Heart left ventricle (tissue), 16 donors: ENCODE data around the gene KCNAB2. TPM values are rescaled to one million over a fixed set of nuclear protein-coding genes. Genes with fewer than 3 reads are reported as not detected.

ENCODE experiments used
- ATAC-seq, 4 donors: fragments of 200-7000 bp; cut with Tn5 transposase; one replicate each; pipeline ENCODE4 v1.9.1; 2020 to 2022; ENCODE audit warnings: moderate library complexity in 4 of 4, mild to moderate bottlenecking in 3 of 4, moderate number of reproducible peaks in 1 of 4
- DNase-seq, 5 donors: peaks; one replicate each; pipeline ENCODE4 v3.0.0-alpha.2; 2020
- H3K27ac ChIP-seq, 12 donors: fragments of 200-600 bp; sonication (generic) in 4 of 12; one replicate each; pipeline versions ENCODE4 v1.5.0 to v1.8.0; 2016 to 2022; ENCODE audit warnings: mild to moderate bottlenecking in 2 of 12
- H3K27me3 ChIP-seq, 9 donors: fragments of 200-600 bp; sonication (generic) in 2 of 9; one replicate each; pipeline versions ENCODE4 v1.5.1 to v1.8.0; 2016 to 2022; ENCODE audit warnings: mild to moderate bottlenecking in 3 of 9
- H3K36me3 ChIP-seq, 9 donors: fragments of 200-600 bp; sonication (generic) in 2 of 9; one replicate each; pipeline versions ENCODE4 v1.5.0 to v1.8.0; 2018 to 2022; ENCODE audit warnings: mild to moderate bottlenecking in 2 of 9
- H3K4me1 ChIP-seq, 12 donors: fragments of 200-600 bp; sonication (generic) in 4 of 12; one replicate each; pipeline versions ENCODE4 v1.5.0 to v1.8.0; 2016 to 2022; ENCODE audit warnings: mild to moderate bottlenecking in 3 of 12
- H3K4me3 ChIP-seq, 12 donors: fragments of 200-600 bp; sonication (generic) in 4 of 12; one replicate each; pipeline versions ENCODE4 v1.5.0 to v1.8.0; 2017 to 2022; ENCODE audit warnings: mild to moderate bottlenecking in 9 of 12, moderate library complexity in 4 of 12
- H3K9me3 ChIP-seq, 12 donors: fragments of 200-600 bp; sonication (generic) in 4 of 12; one replicate each; pipeline versions ENCODE4 v1.5.0 to v1.8.0; 2016 to 2022; ENCODE audit warnings: mild to moderate bottlenecking in 1 of 12
- CTCF ChIP-seq, 12 donors: fragments of 200-600 bp; sonication (generic) in 4 of 12; IDR thresholded peaks; one replicate each; pipeline versions ENCODE4 v1.5.0 to v1.8.0; 2018 to 2022; ENCODE audit warnings: antibody characterized with exemption in 12 of 12, mild to moderate bottlenecking in 5 of 12
- POLR2A ChIP-seq, 2 donors: fragments of 450-650 bp; IDR thresholded peaks; one replicate each; pipeline ENCODE4 v1.6.1; 2017; ENCODE audit warnings: antibody characterized with exemption in 2 of 2, mild to moderate bottlenecking in 2 of 2, moderate library complexity in 2 of 2
- WGBS, 4 donors: extraction: QIAGEN DNeasy Blood & Tissue Kit in 2 of 4; methylation state at CpG; one replicate each; pipeline versions ENCODE4 v1.1.5 to v1.1.7; 2013 to 2018; 5-methylcytosine and 5-hydroxymethylcytosine counted together
- intact Hi-C, 10 donors: fragments of 100-400 bp; cut with DNase I; formaldehyde crosslinking; loops; one replicate each; pipeline versions ENCODE4 v1.11.1 to v1.14.2; 2022
- polyA plus RNA-seq, 2 donors: library from polyadenylated mRNA; stranded (reverse); fragments of 200-250 nt; gene quantifications; one replicate each; pipeline ENCODE4 v1.2.3, GENCODE V29; 2013
- total RNA-seq, 9 donors: library from RNA; depleted of rRNA in 2 of 9; stranded (reverse); fragments of >200 nt in 2 of 9; fragmentation: NEBNext Ultra II Directional in 3 of 9; extraction: Animal tissue kit (Norgen Biotek cat#: 25700) in 3 of 9; gene quantifications; one replicate each; pipeline versions ENCODE4 v1.1.0 to v1.2.4, GENCODE V29; 2016 to 2023
- donor health status: ischemic (EF 13 %, LVEDD 7.1; RV severe dilation, severe dysfunction).
- donor health status: healthy with polysubstance abuse.
- donor health status: DM: no; HTN: yes; CAD: no.
- donor health status: DM: no; HTN: no; CAD: no.
- donor health status: ischemic (EF 25% LVEDD 6.9; RV normal size, moderate dysfunction).
- donor health status: ischemic (EF 25% LVEDD 5.7; RV mildly dilated, moderate dysfunction).
- donor health status: healthy.
- donor health status: DM: yes; HTN: yes; CAD: no.
- donor health status: ischemic (EF 35%, LVEDD 5.7; RV mildly dilated, moderate dysfunction).
- donor health status: nonischemic (EF 11% LVEDD 7.7; RV severe dilation, severe dysfunction).
- donor health status: DM: yes; HTN: yes; CAD: no.
- donor health status: PGD.
- donor health status: ischemic (EF 29% LVEDD 5.4; RV normal size, mild dysfunction).
- donor health status: nonischemic (EF 23%, LVEDD 6.1; RV moderate dilation, normal function).

The KCNAB2 gene
- total and polyA plus RNA-seq, 11 donors, result 10.7 to 51.4 (median 27.2) TPM

GRCh38 chr1:6144647-6145395, 99.1 kb downstream of the KCNAB2 start:
- H3K36me3 ChIP-seq, result no peaks in the 10 kb centered on the region
- no peak for TF ChIP-seq POLR2A (IDR thresholded peaks at IDR 0.05)
- TF ChIP-seq CTCF (IDR thresholded peaks at IDR 0.05), result no peak
- no peaks in the 10 kb centered on the region for H3K9me3 ChIP-seq
- peaks cover 0 to 9% (median 0%) of the 10 kb centered on the region in 12 donors for H3K4me1 ChIP-seq
- H3K27ac ChIP-seq, result no peak overlapping the region
- H3K4me3 ChIP-seq, result no peak overlapping the region
- H3K27me3 ChIP-seq, result peaks cover 8 to 41% (median 29%) of the 10 kb centered on the region in 9 donors
- ATAC-seq (no peak), DNase-seq (no peak)
- WGBS, 4 donors, result 41 to 59% (median 44%) methylated on average over 16 of the region's 16 CpGs
- intact Hi-C loops, result no loop called here

GRCh38 chr1:6145396-6145750, 99.7 kb downstream of the KCNAB2 start:
- 54 to 82% (median 68%) methylated on average over 1 to 2 of the region's 2 CpGs for WGBS, 4 donors
- no peak for ATAC-seq
- intact Hi-C loops, result no loop called here
- Histone ChIP-seq H3K9me3 (no peaks in the 10 kb centered on the region), H3K27me3 (peaks cover 8 to 41% (median 29%) of the 10 kb centered on the region in 9 donors), H3K36me3 (no peaks in the 10 kb centered on the region), H3K27ac (no peak overlapping the region), H3K4me3 (no peak overlapping the region), H3K4me1 (peaks cover 0 to 9% (median 0%) of the 10 kb centered on the region in 12 donors)
- TF ChIP-seq CTCF (IDR thresholded peaks at IDR 0.05), result no peak
- TF ChIP-seq POLR2A (IDR thresholded peaks at IDR 0.05), result no peak
- DNase-seq, result no peak

- H3K27me3 ChIP-seq, result peaks cover 8 to 41% (median 29%) of the 10 kb centered on the region in 9 donors
- 82 to 87% (median 86%) methylated on average over 21 to 24 of the region's 24 CpGs for WGBS, 4 donors
- no peaks in the 10 kb centered on the region for H3K9me3 ChIP-seq
- intact Hi-C loops, result no loop called here
- H3K27ac ChIP-seq, result no peak overlapping the region
- no peak for ATAC-seq
- H3K4me1 ChIP-seq, result peaks cover 0 to 9% (median 0%) of the 10 kb centered on the region in 12 donors
- no peak for TF ChIP-seq CTCF (IDR thresholded peaks at IDR 0.05)
- TF ChIP-seq POLR2A (IDR thresholded peaks at IDR 0.05), result no peak
- H3K4me3 ChIP-seq, result no peak overlapping the region
- DNase-seq, result no peak
- H3K36me3 ChIP-seq, result no peaks in the 10 kb centered on the region
Observed at GRCh38 chr1:6145864-6146410, 100.2 kb downstream of the KCNAB2 start.

- no peak for TF ChIP-seq CTCF (IDR thresholded peaks at IDR 0.05)
- TF ChIP-seq POLR2A (IDR thresholded peaks at IDR 0.05), result no peak
- no peaks in the 10 kb centered on the region for H3K36me3 ChIP-seq
- 4 to 6% (median 5%) methylated on average over 23 to 53 of the region's 53 CpGs for WGBS, 4 donors
- peaks cover 8 to 42% (median 29%) of the 10 kb centered on the region in 9 donors for H3K27me3 ChIP-seq
- ATAC-seq (peak in 3 of 4 donors; percentile 60 to 77 (median 68)), DNase-seq (peak in 1 of 5 donors; percentile 42)
- peak overlapping the region in 2 of 12 donors; percentile 7 to 10 for H3K4me3 ChIP-seq
- H3K27ac ChIP-seq, result no peak overlapping the region
- peaks cover 0 to 9% (median 0%) of the 10 kb centered on the region in 12 donors for H3K4me1 ChIP-seq
- H3K9me3 ChIP-seq, result no peaks in the 10 kb centered on the region
- intact Hi-C loops, result no loop called here
Observed at GRCh38 chr1:6148497-6149241, 103.0 kb downstream of the KCNAB2 start.
